ENCODE results near the gene AGPAT1. TPM values are rescaled to one million over a fixed set of nuclear protein-coding genes. Genes with fewer than 3 reads are reported as not detected.

Gene AGPAT1
- total and polyA plus RNA-seq, 2 of the 13 experiments (the other 11 are each of a cell fraction or from before 2014, with no cell fraction given): 51.3 to 139 TPM

- TF ChIP-seq ZNF720 (CRISPR knock-in tag; IDR thresholded peaks at IDR 0.05) (no peak), HBP1 (CRISPR knock-in tag; IDR thresholded peaks at IDR 0.05; ENCODE audit: low read depth) (peak; percentile 61; the same call in 1 of the 2 replicates), GABPA (IDR thresholded peaks at IDR 0.05; ENCODE audit: low read depth, low read length) (no peak), GABPA (CRISPR knock-in tag; IDR thresholded peaks at IDR 0.05; ENCODE audit: low read depth) (peak; percentile 48), MAX (IDR thresholded peaks at IDR 0.05) (no peak; the same call in 1 of the 2 replicates), MED1 (CRISPR knock-in tag; IDR thresholded peaks at IDR 0.05) (peak; percentile 66), GABPB1 (CRISPR knock-in tag; IDR thresholded peaks at IDR 0.05) (peak; percentile 69), RBFOX2 (IDR thresholded peaks at IDR 0.05; ENCODE audit: low read depth, low read length) (peak; percentile 62), ZFP37 (CRISPR knock-in tag; IDR thresholded peaks at IDR 0.05; ENCODE audit: borderline replicate concordance) (peak; percentile 54; the same call in 1 of the 2 replicates), ZNF264 (CRISPR knock-in tag; IDR thresholded peaks at IDR 0.05) (peak; percentile 78), ERF (CRISPR knock-in tag; IDR thresholded peaks at IDR 0.05) (peak; percentile 86), EP300 (IDR thresholded peaks at IDR 0.05; ENCODE audit: low read depth in 2 of 2, low read length in 2 of 2) (no peak), EP300 (CRISPR knock-in tag; IDR thresholded peaks at IDR 0.05; ENCODE audit: borderline replicate concordance) (peak; percentile 28; the same call in 1 of the 2 replicates), HDAC1 (CRISPR knock-in tag; IDR thresholded peaks at IDR 0.05) (peak; percentile 58; the same call in 1 of the 2 replicates), ARID3A (IDR thresholded peaks at IDR 0.05; ENCODE audit: low read depth, low read length) (0 out of 2 replicates have a peak, but pooled peaks have one; percentile 14), ATF2 (CRISPR knock-in tag; IDR thresholded peaks at IDR 0.05) (peak; percentile 39; the same call in 1 of the 2 replicates), PAXIP1 (CRISPR knock-in tag; conservative IDR thresholded peaks at IDR 0.05) (peak; percentile 67), KDM2A (CRISPR knock-in tag; IDR thresholded peaks at IDR 0.05; ENCODE audit: borderline replicate concordance, low read depth) (peak; percentile 85), ASH2L (IDR thresholded peaks at IDR 0.05; ENCODE audit: insufficient read length, low read depth, low read length) (peak; percentile 92), ZNF230 (CRISPR knock-in tag; IDR thresholded peaks at IDR 0.05) (0 out of 2 replicates have a peak, but pooled peaks have one; percentile 58), CREBL2 (CRISPR knock-in tag; IDR thresholded peaks at IDR 0.05; ENCODE audit: borderline replicate concordance) (no peak)
Measured at GRCh38 chr6:32118782-32119628, 56.9 kb downstream of the AGPAT1 start (continued).
